ENCODE measurements around the gene DPY19L2. TPM values are rescaled to one million over a fixed set of nuclear protein-coding genes. Genes with fewer than 3 reads are reported as not detected.
"Not testable (repeated sequence)": the region's sequence is repeated elsewhere in the genome, so short reads cannot be mapped to it uniquely, and the experiment has no call there.

DPY19L2 gene
- total RNA-seq, 1 experiment from 2014 or later: 4.9 TPM

GRCh38 chr12:63656407-63656806, 11.9 kb downstream of the DPY19L2 start:
- H3K9me3 ChIP-seq (ENCODE audit: control insufficient read depth, low read depth, low read length); H2BK12ac ChIP-seq (ENCODE audit: insufficient read length, low read depth, low read length); H3K18ac ChIP-seq (ENCODE audit: insufficient read length, low read depth, low read length); H3K27me3 Mint-ChIP-seq (ENCODE audit: low read depth); H4K8ac ChIP-seq (replicated peaks; ENCODE audit: insufficient read length, low read depth, low read length); H3K4me2 ChIP-seq (ENCODE audit: insufficient read depth, insufficient read length, low read length); H4K5ac ChIP-seq (ENCODE audit: insufficient read length, low read depth, low read length); H3K27me3 ChIP-seq (ENCODE audit: insufficient read depth, low read length); H3K27ac Mint-ChIP-seq; H3K36me3 Mint-ChIP-seq (ENCODE audit: insufficient read depth in 1 of 3, low read depth in 3 of 3); H3K9ac ChIP-seq (ENCODE audit: extremely low read depth, insufficient read length, low read length); H3K4me3 Mint-ChIP-seq; DNase-seq; H4K20me1 ChIP-seq (ENCODE audit: control insufficient read depth, insufficient read depth, insufficient read length); H3K79me1 ChIP-seq (ENCODE audit: insufficient read depth, low read depth, low read length, poor library complexity, severe bottlenecking); H3K27ac ChIP-seq (ENCODE audit: insufficient read length, low read depth, low read length); H4K91ac ChIP-seq (ENCODE audit: insufficient read length, low read depth, low read length); H2BK120ac ChIP-seq (ENCODE audit: low read depth, low read length, poor library complexity, severe bottlenecking); H3K56ac ChIP-seq (ENCODE audit: insufficient read length, low read depth, low read length); H2AFZ ChIP-seq (ENCODE audit: low read length); H3K4ac ChIP-seq (ENCODE audit: low read depth, low read length); H3K79me2 ChIP-seq (ENCODE audit: insufficient read depth, low read length); H2BK15ac ChIP-seq (ENCODE audit: low read depth, low read length); H3K4me1 ChIP-seq (ENCODE audit: insufficient read depth, low read length); H2AK5ac ChIP-seq (ENCODE audit: insufficient read length, low read length); H3K9me3 Mint-ChIP-seq; H3K23me2 ChIP-seq (ENCODE audit: insufficient read length, low read depth, low read length, poor library complexity, severe bottlenecking); H3T11ph ChIP-seq (ENCODE audit: low read length); H3K4me1 Mint-ChIP-seq; H2BK5ac ChIP-seq (ENCODE audit: insufficient read length, low read length); H3K23ac ChIP-seq (ENCODE audit: insufficient read length, low read depth, low read length); H2BK20ac ChIP-seq (ENCODE audit: low read depth, low read length, poor library complexity, severe bottlenecking); H3K14ac ChIP-seq (ENCODE audit: insufficient read depth, low read length): not testable (repeated sequence)
- WGBS (ENCODE audit: extremely low coverage, insufficient read length, low lambda C conversion rate): no CpG with 5 or more reads among the region's 2 CpGs

- H3K79me1 ChIP-seq (ENCODE audit: insufficient read depth, low read depth, low read length, poor library complexity, severe bottlenecking); H2BK5ac ChIP-seq (ENCODE audit: insufficient read length, low read length); H3K4ac ChIP-seq (ENCODE audit: low read depth, low read length); H3K23ac ChIP-seq (ENCODE audit: insufficient read length, low read depth, low read length); H3K56ac ChIP-seq (ENCODE audit: insufficient read length, low read depth, low read length); H2BK15ac ChIP-seq (ENCODE audit: low read depth, low read length); H3K27me3 ChIP-seq (ENCODE audit: insufficient read depth, low read length); H3K27ac Mint-ChIP-seq; H3T11ph ChIP-seq (ENCODE audit: low read length); H4K20me1 ChIP-seq (ENCODE audit: control insufficient read depth, insufficient read depth, insufficient read length); H3K4me1 ChIP-seq (ENCODE audit: insufficient read depth, low read length); H2BK12ac ChIP-seq (ENCODE audit: insufficient read length, low read depth, low read length); H2BK120ac ChIP-seq (ENCODE audit: low read depth, low read length, poor library complexity, severe bottlenecking); H3K27ac ChIP-seq (ENCODE audit: insufficient read length, low read depth, low read length); H3K9me3 ChIP-seq (ENCODE audit: control insufficient read depth, low read depth, low read length); H3K4me1 Mint-ChIP-seq; H3K14ac ChIP-seq (ENCODE audit: insufficient read depth, low read length); H3K23me2 ChIP-seq (ENCODE audit: insufficient read length, low read depth, low read length, poor library complexity, severe bottlenecking); H3K18ac ChIP-seq (ENCODE audit: insufficient read length, low read depth, low read length); H3K27me3 Mint-ChIP-seq (ENCODE audit: low read depth); H3K4me3 Mint-ChIP-seq; H3K9me3 Mint-ChIP-seq; DNase-seq; H3K79me2 ChIP-seq (ENCODE audit: insufficient read depth, low read length); H4K8ac ChIP-seq (replicated peaks; ENCODE audit: insufficient read length, low read depth, low read length); H2BK20ac ChIP-seq (ENCODE audit: low read depth, low read length, poor library complexity, severe bottlenecking); H3K36me3 Mint-ChIP-seq (ENCODE audit: insufficient read depth in 1 of 3, low read depth in 3 of 3); H3K9ac ChIP-seq (ENCODE audit: extremely low read depth, insufficient read length, low read length); H2AK5ac ChIP-seq (ENCODE audit: insufficient read length, low read length); H3K4me2 ChIP-seq (ENCODE audit: insufficient read depth, insufficient read length, low read length); H4K91ac ChIP-seq (ENCODE audit: insufficient read length, low read depth, low read length); H4K5ac ChIP-seq (ENCODE audit: insufficient read length, low read depth, low read length); H2AFZ ChIP-seq (ENCODE audit: low read length): not testable (repeated sequence)
- WGBS (ENCODE audit: extremely low coverage, insufficient read length, low lambda C conversion rate): no CpG with 5 or more reads among the region's 5 CpGs
Measured at GRCh38 chr12:63655543-63656257, 12.6 kb downstream of the DPY19L2 start.
